A673 (cell line): ENCODE measurements around the gene TNFAIP3. TPM values are rescaled to one million over a fixed set of nuclear protein-coding genes. Genes with fewer than 3 reads are reported as not detected.

Experiments
- BruUV-seq: library from RNA; stranded (reverse); fragments of 400-500 nt; replicated peaks from 2 replicates; lab custom pipeline; 2021; lab: Mats Ljungman, UMichigan
- CTCF ChIA-PET: fragments of 300-600 bp; sonication (Branson Sonifier 250); formaldehyde crosslinking; loops from one replicate; lab custom pipeline; 2022; ENCODE audit warnings: antibody characterized with exemption; lab: Charles Lee
- POLR2A ChIA-PET: fragments of 300-600 bp; sonication (Branson Sonifier 250); formaldehyde crosslinking; loops from one replicate; lab custom pipeline; 2022; ENCODE audit warnings: antibody characterized with exemption; ENCODE audit not compliant: low non-redundant PET; lab: Charles Lee
- DNase-seq: peaks from one replicate; pipeline ENCODE4 v3.0.0-alpha.2; 2015; ENCODE audit warnings: low spot score
- H3K27ac ChIP-seq: fragments of 200-600 bp; sonication (generic); 2 replicates; pipeline ENCODE4 v1.5.1; 2016; ENCODE audit warnings: mixed run types, low read depth, mild to moderate bottlenecking, mixed read lengths, antibody characterized with exemption, low read length; ENCODE audit not compliant: poor library complexity, severe bottlenecking
- H3K27me3 ChIP-seq: fragments of 200-600 bp; sonication (generic); replicated peaks from 2 replicates; pipeline ENCODE4 v1.6.1; 2017; ENCODE audit warnings: mixed run types, low read depth, mild to moderate bottlenecking, mixed read lengths, antibody characterized with exemption, low read length; ENCODE audit not compliant: insufficient read depth, poor library complexity
- H3K36me3 ChIP-seq: fragments of 200-600 bp; sonication (generic); 2 replicates; pipeline ENCODE4 v1.6.1; 2016; ENCODE audit warnings: mixed run types, mild to moderate bottlenecking, mixed read lengths, antibody characterized with exemption, low read length; ENCODE audit not compliant: insufficient read depth, poor library complexity, severe bottlenecking
- H3K4me1 ChIP-seq: fragments of 200-600 bp; sonication (generic); 2 replicates; pipeline ENCODE4 v1.6.1; 2017; ENCODE audit warnings: mixed run types, mild to moderate bottlenecking, mixed read lengths, antibody characterized with exemption, low read length; ENCODE audit not compliant: insufficient read depth, poor library complexity, severe bottlenecking
- H3K4me3 ChIP-seq: fragments of 200-600 bp; sonication (generic); 2 replicates; pipeline ENCODE4 v1.5.1; 2016; ENCODE audit warnings: low read depth, mixed run types, mild to moderate bottlenecking, mixed read lengths, low read length; ENCODE audit not compliant: poor library complexity, severe bottlenecking
- H3K9me3 ChIP-seq: fragments of 200-600 bp; sonication (generic); 2 replicates; pipeline ENCODE4 v1.6.1; 2016; ENCODE audit warnings: mixed run types, low read depth, mild to moderate bottlenecking, mixed read lengths, antibody characterized with exemption, low read length; ENCODE audit not compliant: poor library complexity, severe bottlenecking
- EZH2 ChIP-seq: fragments of 200-600 bp; sonication (generic); IDR thresholded peaks from 2 replicates; pipeline ENCODE4 v1.6.1; 2017; ENCODE audit warnings: borderline replicate concordance, low read depth, mild to moderate bottlenecking, mixed read lengths, antibody characterized with exemption, low read length; ENCODE audit not compliant: poor library complexity, severe bottlenecking
- intact Hi-C: fragments of 100-400 bp; cut with micrococcal nuclease; formaldehyde crosslinking; loops from one replicate; pipeline ENCODE4 v1.10.0; 2022; ENCODE audit not compliant: unreplicated experiment
- total RNA-seq: library from RNA; stranded (reverse); gene quantifications from 2 replicates; pipeline ENCODE4 v1.2.3, GENCODE V29; 2021
- TF ChIP-seq, protein P1 (sequence below): fragments of 300-800, 200-600 bp; sonication (generic); conservative IDR thresholded peaks from 2 replicates; pipeline ENCODE4 v1.5.1; 2017; ENCODE audit warnings: low read depth, mild to moderate bottlenecking, antibody characterized with exemption, low read length, moderate library complexity, mixed read lengths

Gene TNFAIP3
- total RNA-seq, 1 experiment from 2014 or later = 12.7 TPM

DNA sequence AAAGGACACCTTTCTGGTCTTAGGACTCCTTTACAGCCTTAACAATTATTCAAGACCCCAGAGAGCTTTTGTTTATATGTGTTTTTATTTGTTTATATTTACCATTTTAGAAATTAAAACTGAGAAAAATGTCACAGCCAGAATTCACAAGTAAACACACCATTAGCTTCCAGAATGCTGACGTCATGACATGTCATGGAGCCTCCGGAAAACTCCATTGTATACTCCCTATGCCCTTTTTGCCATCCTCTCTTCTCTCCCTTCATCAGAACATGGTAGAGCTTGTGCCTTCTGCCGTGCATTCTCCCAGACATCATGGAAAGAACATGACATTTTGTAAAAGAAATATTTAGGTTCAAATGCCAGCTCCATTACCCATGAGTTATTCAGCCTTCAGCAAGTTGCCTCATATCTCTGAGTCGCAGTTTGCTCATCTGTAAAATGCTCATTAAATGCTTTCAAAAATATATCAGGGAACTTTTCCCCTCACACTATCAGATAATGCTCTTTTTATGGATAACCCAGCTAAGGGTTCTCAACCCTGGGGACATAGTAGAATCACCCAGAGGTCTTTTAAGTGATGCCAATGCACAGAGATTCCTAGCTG, 27.8 kb downstream of the TNFAIP3 start:
- H3K27ac ChIP-seq = no peak overlapping the region
- POLR2A ChIA-PET = no interaction called here
- no peaks in the 10 kb centered on the region for H3K27me3 ChIP-seq
- DNase-seq = no peak
- H3K9me3 ChIP-seq = no peaks in the 10 kb centered on the region
- no peaks in the 10 kb centered on the region for H3K36me3 ChIP-seq
- CTCF ChIA-PET = no interaction called here
- no TSS peak for BruUV-seq
- H3K4me3 ChIP-seq = no peak overlapping the region
- TF ChIP-seq, protein P1, sequence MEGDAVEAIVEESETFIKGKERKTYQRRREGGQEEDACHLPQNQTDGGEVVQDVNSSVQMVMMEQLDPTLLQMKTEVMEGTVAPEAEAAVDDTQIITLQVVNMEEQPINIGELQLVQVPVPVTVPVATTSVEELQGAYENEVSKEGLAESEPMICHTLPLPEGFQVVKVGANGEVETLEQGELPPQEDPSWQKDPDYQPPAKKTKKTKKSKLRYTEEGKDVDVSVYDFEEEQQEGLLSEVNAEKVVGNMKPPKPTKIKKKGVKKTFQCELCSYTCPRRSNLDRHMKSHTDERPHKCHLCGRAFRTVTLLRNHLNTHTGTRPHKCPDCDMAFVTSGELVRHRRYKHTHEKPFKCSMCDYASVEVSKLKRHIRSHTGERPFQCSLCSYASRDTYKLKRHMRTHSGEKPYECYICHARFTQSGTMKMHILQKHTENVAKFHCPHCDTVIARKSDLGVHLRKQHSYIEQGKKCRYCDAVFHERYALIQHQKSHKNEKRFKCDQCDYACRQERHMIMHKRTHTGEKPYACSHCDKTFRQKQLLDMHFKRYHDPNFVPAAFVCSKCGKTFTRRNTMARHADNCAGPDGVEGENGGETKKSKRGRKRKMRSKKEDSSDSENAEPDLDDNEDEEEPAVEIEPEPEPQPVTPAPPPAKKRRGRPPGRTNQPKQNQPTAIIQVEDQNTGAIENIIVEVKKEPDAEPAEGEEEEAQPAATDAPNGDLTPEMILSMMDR = no peak
- no peak for TF ChIP-seq EZH2
- no peaks in the 10 kb centered on the region for H3K4me1 ChIP-seq
- intact Hi-C loops = no loop called here

- ChIA-PET POLR2A (no interaction called here), CTCF (no interaction called here)
- TF ChIP-seq, protein P1 = no peak
- TF ChIP-seq EZH2 = no peak
- no TSS peak for BruUV-seq
- intact Hi-C loops = no loop called here
- no peaks in the 10 kb centered on the region for H3K4me1 ChIP-seq
- DNase-seq = no peak
- no peaks in the 10 kb centered on the region for H3K9me3 ChIP-seq
- no peaks in the 10 kb centered on the region for H3K36me3 ChIP-seq
- no peak overlapping the region for H3K27ac ChIP-seq
- no peak overlapping the region for H3K4me3 ChIP-seq
- no peaks in the 10 kb centered on the region for H3K27me3 ChIP-seq
These were observed 29.6 kb downstream of the TNFAIP3 start for GRCh38 chr6:137896647-137897046.

DNA sequence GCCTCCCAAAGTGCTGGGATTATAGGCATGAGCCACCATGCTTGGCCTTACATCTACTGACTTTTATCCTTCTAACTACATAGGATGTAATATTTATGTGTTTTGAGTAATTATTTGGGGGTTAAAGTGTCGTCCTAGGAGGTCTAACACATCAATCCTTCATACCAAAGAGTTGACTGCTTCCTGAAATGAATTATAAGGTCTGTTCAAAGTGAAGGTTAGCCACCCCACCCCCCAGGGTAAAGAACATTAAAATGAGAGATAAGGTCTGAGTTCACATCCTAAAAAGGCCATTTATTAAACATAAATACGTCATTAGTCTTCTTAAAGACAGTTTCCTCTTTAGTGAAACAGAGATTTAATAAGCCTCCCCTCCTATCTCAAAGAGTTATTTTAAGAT, 33.8 kb downstream of the TNFAIP3 start:
- Histone ChIP-seq H3K9me3 (no peaks in the 10 kb centered on the region), H3K27me3 (no peaks in the 10 kb centered on the region), H3K27ac (no peak overlapping the region), H3K4me3 (no peak overlapping the region), H3K4me1 (no peaks in the 10 kb centered on the region), H3K36me3 (no peaks in the 10 kb centered on the region)
- intact Hi-C loops = no loop called here
- no peak for DNase-seq
- no TSS peak for BruUV-seq
- no peak for TF ChIP-seq EZH2
- TF ChIP-seq, protein P1 = no peak
- POLR2A ChIA-PET = no interaction called here
- CTCF ChIA-PET = no interaction called here
